Measurements from ENCODE around the gene BMPR1B.

Gene BMPR1B

GRCh38 chr4:94968493-94968892, 210.7 kb downstream of the BMPR1B start:
- DNase-seq, result no peak

DNA sequence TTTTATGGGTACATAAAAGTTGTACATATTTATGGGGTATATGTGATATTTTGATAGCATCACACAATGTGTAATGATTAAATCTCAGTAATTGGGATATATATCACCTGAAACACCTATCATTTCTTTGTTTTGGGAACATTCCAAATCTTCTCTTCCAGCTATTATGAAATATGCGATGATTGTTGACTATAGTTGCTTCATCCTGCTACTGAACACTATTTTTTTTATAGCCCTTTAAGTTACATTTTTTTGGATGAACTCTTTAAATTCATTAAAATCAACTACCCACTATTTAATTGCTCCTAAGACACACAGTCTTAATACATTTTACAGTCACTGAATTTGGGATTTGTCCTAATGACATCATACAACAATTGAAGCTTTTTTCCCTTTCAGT, 212.9 kb downstream of the BMPR1B start:
- DNase-seq, result no peak

GRCh38 chr4:94974773-94975172, 217.0 kb downstream of the BMPR1B start:
- no peak for DNase-seq

GRCh38 chr4:94976371-94977011, 218.7 kb downstream of the BMPR1B start:
- DNase-seq, result no peak

DNA sequence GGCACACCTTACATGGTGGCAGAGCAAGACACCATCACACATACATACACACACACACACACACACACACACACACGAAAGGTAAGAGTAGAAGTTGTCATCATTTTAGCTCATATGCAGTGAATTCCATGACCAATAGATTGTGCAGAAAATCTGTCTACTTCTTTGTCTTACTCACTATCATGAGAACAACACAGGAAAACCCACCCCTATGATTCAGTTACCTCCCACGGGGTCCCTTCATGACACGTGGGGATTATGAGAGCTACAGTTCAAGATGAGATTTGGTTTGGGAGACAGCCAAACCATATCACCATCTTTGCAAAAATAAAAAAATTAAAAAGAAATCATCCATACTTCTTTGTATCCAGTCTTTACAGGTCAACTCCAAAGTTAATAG, 221.1 kb downstream of the BMPR1B start:
- no peak for DNase-seq

GRCh38 chr4:94979621-94980020, 221.9 kb downstream of the BMPR1B start:
- no peak for DNase-seq

DNA sequence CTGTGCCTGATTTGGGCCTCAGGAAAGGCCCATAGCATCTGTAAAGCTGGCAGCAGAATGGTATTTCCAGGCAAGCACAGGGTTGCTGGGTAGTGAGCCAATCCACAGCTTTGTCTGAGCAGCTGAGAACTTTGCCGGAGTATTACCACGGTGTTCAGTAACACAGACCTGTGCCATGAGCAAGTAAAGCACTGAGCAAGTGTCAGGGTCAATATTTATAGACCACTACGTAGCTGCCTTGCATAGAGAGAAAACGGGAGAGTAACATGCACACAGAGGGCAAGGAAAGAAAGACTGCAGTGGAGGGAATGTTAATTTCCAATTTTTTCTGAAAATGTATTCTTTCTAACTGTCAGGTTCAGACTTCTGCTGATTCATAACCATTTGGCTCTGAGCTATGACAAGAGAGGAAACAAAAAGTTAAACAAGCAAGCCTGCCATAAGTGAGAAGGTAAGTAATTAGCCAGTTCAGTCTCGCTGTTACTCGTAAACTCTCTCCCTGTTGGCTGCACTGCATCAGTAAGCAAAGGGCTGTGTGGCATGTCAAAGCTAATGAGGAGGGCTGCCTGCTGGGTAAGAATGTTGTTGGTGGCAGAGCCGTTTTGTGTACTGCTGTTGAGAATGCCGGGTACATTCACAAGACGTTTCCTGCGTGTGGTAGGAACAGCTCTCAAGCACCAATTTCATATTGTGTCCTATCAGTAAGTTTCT, 238.1 kb downstream of the BMPR1B start:
- no peak for DNase-seq

DNA sequence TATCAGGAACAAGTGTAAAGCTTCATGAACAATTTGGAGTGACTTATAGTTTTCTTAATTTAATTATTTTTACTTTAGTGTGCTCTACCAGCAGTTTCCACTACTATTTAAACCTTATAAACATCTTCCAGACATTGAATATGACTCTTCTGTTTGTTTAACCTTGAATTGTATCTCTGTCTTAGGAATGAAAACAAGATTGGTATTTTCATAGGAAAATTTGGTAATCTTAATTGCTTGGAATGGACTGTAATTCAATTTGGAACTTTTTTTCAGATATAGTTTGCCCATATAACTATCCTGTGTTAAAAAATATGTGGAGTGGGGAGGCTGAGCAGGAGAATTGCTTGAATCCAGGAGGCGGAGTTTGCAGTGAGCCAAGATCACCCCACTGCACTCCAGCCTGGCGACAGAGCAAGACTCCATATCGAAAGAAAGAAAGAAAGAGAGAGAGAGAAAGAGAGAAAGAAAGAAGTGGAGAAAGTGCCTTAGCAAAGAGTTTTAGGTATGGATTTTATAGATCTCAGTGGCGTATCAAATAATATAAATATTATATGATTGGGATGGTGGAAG, 242.4 kb downstream of the BMPR1B start:
- DNase-seq, result no peak

- DNase-seq, result no peak
Observed at GRCh38 chr4:95004912-95005311, 247.2 kb downstream of the BMPR1B start.

- DNase-seq, result no peak
Observed at GRCh38 chr4:95007998-95008397, 250.2 kb downstream of the BMPR1B start.

- DNase-seq, result no peak
Observed at GRCh38 chr4:95013236-95013635, 255.5 kb downstream of the BMPR1B start.

GRCh38 chr4:95014068-95014467, 256.3 kb downstream of the BMPR1B start:
- no peak for DNase-seq

DNA sequence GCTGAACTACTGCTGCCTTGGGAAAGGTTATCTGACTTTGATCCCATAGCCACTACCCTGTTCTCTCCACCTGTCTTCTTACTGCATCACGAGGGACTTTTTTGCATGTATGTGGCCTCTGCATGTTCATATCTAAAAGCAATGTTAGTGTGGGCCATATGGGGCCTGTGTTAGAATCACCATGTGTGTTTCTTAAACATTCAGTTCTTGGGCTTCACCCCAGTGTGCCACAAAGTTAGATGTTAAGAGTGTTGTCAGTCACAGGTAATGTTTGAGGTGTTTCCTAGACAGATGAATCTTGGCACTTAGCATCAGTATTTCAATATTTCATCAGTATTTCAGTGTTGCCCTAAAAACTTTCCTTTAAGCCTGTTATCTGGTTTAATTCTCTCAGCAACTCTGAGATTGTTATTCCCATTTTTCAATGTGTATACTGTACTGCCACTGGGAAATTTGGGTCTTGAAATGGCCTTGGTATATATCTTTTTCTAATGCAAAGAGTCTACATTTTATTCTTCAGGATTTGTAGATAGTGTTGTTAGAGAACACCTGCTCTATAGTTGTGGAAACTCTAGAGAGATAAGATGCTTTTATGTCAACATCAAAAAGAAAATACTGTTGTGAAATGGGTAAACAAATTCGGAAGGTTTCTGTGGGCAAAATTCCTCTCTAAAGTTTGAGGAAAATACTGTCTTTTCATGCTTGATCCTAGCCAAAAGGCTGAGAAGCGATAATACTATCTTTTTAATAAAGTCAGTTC, 259.7 kb downstream of the BMPR1B start:
- no peak for DNase-seq

DNA sequence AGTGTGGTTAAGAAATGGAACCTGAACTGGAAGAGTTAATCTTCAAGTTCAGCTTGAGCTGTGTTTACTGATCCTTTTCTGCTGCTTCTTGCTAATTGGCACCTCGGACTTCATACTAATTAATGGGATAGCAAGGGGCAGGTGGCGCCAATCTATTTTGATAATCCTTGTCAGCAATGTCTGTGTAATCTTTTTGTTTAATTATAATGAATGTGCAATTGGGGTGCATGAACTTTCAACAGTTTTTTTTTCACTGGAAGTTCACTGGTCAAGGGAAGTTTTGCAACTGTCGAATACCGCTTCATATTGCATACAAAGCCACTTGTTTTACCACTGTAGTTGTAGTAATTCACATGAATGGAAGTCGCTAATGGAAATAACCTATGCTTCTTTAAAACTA, 261.0 kb downstream of the BMPR1B start:
- DNase-seq, result no peak

DNA sequence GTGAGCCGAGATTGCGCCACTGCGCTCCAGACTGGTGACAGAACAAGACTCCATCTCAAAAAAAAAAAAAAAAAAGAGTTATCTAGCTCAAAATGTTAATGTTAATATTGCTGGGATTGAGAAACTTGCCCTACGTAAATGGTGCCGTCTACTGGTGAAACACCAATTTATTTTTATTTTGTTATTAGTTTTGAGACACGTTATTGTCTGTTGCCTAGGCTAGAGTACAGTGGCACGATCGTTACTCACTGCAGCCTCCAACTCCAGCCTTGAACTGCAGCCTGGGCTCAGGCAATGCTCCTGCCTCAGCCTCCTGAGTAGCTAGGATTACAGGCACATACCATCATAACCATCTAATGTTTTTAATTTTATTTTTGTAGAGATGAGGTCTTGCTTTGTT, 262.8 kb downstream of the BMPR1B start:
- no peak for DNase-seq

- no peak for DNase-seq
Observed at GRCh38 chr4:95021099-95021498, 263.3 kb downstream of the BMPR1B start.

- no peak for DNase-seq
Observed at GRCh38 chr4:95023110-95023509, 265.4 kb downstream of the BMPR1B start.

GRCh38 chr4:95027905-95028618, 270.3 kb downstream of the BMPR1B start:
- no peak for DNase-seq

- DNase-seq, result no peak
Observed at GRCh38 chr4:95038791-95039190, 281.0 kb downstream of the BMPR1B start.

GRCh38 chr4:95044324-95044837, 286.6 kb downstream of the BMPR1B start:
- no peak for DNase-seq

- DNase-seq, result no peak
Observed at GRCh38 chr4:95045429-95045828, 287.7 kb downstream of the BMPR1B start.

DNA sequence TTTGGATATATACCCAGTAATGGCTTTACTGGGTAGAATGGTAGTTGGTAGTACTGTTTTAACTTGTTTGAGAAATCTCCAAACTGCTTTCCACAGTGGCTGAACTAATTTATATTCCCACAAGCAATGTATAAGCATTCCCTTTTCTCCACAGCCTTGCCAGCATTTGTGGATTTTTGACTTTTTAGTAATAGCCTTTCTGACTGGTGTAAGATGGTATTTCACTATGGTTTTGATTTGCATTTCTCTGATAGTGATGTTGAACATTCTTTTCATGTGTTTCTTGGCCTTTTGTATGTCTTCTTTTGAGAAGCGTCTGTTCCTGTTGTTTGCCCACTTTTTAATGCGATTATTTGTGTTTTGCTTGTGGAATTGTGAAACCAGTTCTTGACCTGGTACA, 290.5 kb downstream of the BMPR1B start:
- no peak for DNase-seq

Data from NK-92 treated with Interleukin-12 subunit alpha and Interleukin-12 subunit beta, amount 100 ng/mL, for 24 hours (cell line).